GM12865 (cell line): ENCODE measurements around the gene MIOX.

ENCODE experiments used
- DNase-seq: peaks from one replicate; pipeline ENCODE4 v3.0.0; 2010; ENCODE audit warnings: low read depth
- H3K4me3 ChIP-seq: 2 replicates; pipeline ENCODE4 v1.5.1; 2011; ENCODE audit warnings: mild to moderate bottlenecking, low read depth, low read length, control low read depth
- TF ChIP-seq, protein P1 (sequence below): IDR thresholded peaks from 2 replicates; pipeline ENCODE4 v1.5.1; 2011; ENCODE audit warnings: low read length, control low read depth, low read depth, inconsistent platforms; ENCODE audit not compliant: insufficient read depth; ENCODE audit errors: missing control alignments

Gene MIOX

DNA sequence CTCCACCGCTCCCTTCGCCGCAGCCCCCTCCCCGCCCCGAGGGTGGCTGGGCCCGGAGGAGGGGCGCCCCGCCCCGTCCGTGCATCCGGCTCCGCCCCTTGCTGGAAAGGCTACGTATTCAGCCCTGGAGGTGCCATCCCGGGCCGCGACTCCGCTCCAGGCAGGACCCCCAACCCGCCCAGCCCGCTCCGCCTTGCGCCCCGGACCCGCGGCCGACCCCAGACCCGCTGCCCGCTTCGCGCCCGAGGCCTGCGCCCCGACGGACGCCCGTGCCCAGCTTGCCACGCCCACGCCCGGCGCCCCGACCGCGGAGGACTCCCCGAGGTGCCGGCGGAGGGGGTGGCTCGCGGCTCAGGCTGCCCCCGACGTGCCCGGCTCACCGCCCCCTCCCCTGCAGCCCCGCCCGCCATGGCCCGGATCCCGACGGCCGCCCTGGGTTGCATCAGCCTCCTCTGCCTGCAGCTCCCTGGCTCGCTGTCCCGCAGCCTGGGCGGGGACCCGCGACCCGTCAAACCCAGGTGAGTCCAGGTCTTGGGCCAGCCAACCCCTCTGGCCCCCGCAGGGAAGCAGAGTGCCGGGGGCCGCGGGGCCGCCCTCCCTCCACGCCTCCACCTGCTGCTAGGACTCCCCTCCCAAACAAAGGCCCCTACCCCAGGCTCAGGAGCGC lies 5.1 kb upstream of the MIOX start, which contains the start of gene ADM2:
Gene ADM2 (plus strand): TSS at position 104 of the 667 bp plus-strand sequence. CDS start 305 bp downstream, at position 409.
- no peak for DNase-seq
- H3K4me3 ChIP-seq = peak within 1 kb of the TSS; percentile 41
- TF ChIP-seq, protein P1, sequence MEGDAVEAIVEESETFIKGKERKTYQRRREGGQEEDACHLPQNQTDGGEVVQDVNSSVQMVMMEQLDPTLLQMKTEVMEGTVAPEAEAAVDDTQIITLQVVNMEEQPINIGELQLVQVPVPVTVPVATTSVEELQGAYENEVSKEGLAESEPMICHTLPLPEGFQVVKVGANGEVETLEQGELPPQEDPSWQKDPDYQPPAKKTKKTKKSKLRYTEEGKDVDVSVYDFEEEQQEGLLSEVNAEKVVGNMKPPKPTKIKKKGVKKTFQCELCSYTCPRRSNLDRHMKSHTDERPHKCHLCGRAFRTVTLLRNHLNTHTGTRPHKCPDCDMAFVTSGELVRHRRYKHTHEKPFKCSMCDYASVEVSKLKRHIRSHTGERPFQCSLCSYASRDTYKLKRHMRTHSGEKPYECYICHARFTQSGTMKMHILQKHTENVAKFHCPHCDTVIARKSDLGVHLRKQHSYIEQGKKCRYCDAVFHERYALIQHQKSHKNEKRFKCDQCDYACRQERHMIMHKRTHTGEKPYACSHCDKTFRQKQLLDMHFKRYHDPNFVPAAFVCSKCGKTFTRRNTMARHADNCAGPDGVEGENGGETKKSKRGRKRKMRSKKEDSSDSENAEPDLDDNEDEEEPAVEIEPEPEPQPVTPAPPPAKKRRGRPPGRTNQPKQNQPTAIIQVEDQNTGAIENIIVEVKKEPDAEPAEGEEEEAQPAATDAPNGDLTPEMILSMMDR = no peak

DNA sequence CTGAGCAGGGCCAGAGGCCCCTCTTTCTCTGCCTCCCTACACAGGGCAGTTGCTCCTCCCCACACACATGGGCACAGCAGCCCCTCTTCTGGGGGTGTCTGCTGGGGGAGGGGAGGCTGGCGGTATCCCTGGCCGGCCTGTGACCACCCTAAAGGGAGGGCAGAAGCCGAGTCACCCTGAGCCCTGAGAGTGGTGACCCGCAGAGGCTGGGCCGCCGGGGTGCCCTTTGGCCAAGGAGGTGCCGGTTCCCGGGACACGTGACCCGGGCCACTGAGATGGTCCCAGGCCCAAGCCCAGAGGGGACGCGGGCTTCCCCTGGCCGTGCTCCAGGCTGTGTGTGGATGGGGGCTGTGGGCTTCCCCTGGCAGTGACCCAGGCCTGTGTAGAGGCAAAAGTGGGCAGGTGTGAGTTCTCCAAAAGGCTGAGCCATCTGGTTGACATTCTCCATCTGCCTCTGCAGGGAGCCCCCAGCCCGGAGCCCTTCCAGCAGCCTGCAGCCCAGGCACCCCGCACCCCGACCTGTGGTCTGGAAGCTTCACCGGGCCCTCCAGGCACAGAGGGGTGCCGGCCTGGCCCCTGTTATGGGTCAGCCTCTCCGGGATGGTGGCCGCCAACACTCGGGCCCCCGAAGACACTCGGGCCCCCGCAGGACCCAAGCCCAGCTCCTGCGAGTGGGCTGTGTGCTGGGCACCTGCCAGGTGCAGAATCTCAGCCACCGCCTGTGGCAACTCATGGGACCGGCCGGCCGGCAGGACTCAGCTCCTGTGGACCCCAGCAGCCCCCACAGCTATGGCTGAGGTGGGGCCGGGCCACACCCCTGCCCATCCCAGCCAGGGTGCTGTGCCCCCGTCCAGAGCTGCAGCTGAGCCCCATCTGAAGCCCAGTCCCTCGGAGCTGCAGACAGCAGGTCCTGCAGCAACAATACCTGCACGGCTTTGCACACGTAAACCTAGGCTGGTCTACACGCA lies 4.3 kb upstream of the MIOX start:
- DNase-seq = no peak
- H3K4me3 ChIP-seq = peak overlapping the region; percentile 41

DNA sequence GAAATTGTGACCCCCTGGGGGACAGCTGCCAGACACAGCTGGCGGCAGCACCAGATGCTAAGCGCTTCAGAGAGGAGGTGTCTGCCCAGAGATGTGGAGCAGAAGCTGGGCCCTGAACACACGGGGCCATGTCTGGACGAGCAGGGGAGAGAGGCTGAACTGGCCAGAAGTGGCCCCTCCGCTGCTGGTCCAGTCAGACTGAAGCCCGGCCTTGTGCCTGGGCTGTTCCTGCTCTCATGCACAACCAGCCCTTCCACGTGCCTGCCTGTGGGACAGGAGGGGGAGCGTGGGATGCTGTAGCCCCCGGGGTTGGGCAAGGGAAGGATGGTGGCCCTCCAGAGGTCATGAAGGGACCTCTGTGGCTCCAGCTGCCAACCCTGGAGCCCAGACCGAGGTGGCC lies 3.6 kb upstream of the MIOX start:
- no peak for DNase-seq
- no peak overlapping the region for H3K4me3 ChIP-seq
- TF ChIP-seq, protein P1 = no peak

More for the DNA sequence above, 4.3 kb upstream of the MIOX start:
- TF ChIP-seq, protein P1 = no peak

DNA sequence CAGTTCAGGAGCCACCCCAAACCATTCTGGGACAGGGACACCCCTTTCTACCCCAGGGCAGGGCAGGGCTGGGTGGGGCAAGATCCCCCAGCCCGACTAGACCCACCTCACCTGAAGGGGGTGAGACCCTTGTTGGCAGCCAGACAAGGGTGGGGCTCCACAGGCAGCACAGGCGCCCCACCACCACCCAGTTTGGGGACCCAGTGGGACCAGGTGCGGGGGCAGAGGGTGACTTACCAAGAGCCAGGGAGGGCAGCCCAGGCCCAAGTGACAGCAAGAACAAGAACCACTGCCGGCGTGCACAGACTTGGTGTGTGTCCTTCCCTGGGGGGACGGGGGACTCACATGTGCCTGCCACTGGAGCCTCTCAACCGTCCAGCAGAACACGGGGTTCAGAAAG lies 3.1 kb upstream of the MIOX start:
- H3K4me3 ChIP-seq = no peak overlapping the region
- TF ChIP-seq, protein P1 = no peak
- DNase-seq = no peak

DNA sequence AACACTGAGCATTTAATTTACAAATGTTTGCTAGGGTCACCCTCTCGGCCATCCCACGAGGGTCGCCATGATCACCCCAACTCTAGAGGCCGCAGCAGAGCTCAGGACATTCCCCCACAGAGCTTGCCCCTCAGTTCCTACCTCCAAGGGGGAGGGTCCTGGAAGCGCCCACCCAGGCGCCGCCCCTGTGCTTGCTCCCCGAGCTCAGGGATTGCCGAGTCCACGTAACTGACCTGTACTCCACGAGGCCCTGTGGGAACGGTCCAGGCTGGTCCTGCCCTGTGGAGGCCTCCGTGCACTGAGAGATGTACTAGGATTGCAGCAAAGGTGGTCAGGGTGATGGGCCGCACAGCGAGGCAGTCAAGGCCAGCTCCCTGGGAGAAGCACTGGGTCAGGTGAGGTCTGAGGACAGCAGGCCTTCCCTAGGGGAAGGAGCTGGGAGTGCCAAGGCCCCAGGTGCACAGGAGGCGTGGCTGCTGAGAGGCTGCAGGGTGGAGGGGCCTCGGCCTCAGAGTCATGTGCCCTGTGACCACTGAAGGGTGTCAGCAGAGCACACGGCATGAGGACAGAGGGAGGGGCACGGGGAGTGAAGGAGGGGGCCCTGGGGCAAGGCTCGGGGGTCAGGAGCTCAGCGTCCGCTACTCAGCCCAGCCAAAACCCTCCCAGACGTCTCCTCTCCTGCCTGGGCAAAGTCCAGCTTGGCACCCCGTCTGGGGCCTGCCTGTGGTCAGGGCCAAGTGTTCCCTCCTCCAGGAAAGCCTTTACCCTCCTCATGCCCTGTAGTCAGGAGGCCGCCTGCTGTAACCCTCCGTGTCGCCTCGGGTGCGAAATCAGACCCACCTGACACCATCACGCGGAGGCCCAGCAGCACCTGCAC lies 2.4 kb upstream of the MIOX start:
- TF ChIP-seq, protein P1 = no peak
- H3K4me3 ChIP-seq = no peak overlapping the region
- DNase-seq = no peak
